SH-SY5Y (cell line): Measurements from ENCODE around the gene PZP.

Source experiments
- GATA2 ChIP-seq: IDR thresholded peaks from 2 replicates; pipeline ENCODE4 v1.6.1; 2011; ENCODE audit warnings: mild to moderate bottlenecking, low read depth, low read length
- GATA3 ChIP-seq: IDR thresholded peaks from 2 replicates; pipeline ENCODE4 v1.6.1; 2011; ENCODE audit warnings: low read depth, mild to moderate bottlenecking, low read length, moderate library complexity

- TF ChIP-seq GATA2 (no peak), GATA3 (no peak)
Measured at GRCh38 chr12:9149372-9149771, 58.8 kb downstream of the PZP start.
